HepG2 (cell line): ENCODE measurements around the gene BATF.

Experiments
- ARNTL ChIP-seq: sonication (generic); formaldehyde crosslinking; IDR thresholded peaks from 2 replicates; pipeline ENCODE4 v1.4.0; 2020; ENCODE audit warnings: mild to moderate bottlenecking, missing genetic modification reagents
- CREB3 ChIP-seq: sonication (generic); formaldehyde crosslinking; IDR thresholded peaks from 2 replicates; pipeline ENCODE4 v1.5.0; 2020; ENCODE audit warnings: missing genetic modification reagents
- NPAS2 ChIP-seq: sonication (generic); formaldehyde crosslinking; IDR thresholded peaks from 2 replicates; pipeline ENCODE4 v1.8.0; 2022; ENCODE audit warnings: mild to moderate bottlenecking, missing genetic modification reagents, borderline replicate concordance
- POLR2AphosphoS5 ChIP-seq: IDR thresholded peaks from 2 replicates; pipeline ENCODE4 v1.6.1; 2012; ENCODE audit warnings: low read depth, low read length
- ZBTB4 ChIP-seq: sonication (generic); formaldehyde crosslinking; IDR thresholded peaks from 2 replicates; pipeline ENCODE4 v1.4.0; 2020; ENCODE audit warnings: missing genetic modification reagents, mild to moderate bottlenecking, borderline replicate concordance
- ZFY ChIP-seq: sonication (generic); formaldehyde crosslinking; IDR thresholded peaks from 2 replicates; pipeline ENCODE4 v1.4.0; 2020; ENCODE audit warnings: missing genetic modification reagents
- ZHX1 ChIP-seq: sonication (generic); formaldehyde crosslinking; IDR thresholded peaks from 2 replicates; pipeline ENCODE4 v1.8.1; 2022; ENCODE audit warnings: low read depth, mild to moderate bottlenecking, missing genetic modification reagents

DNA sequence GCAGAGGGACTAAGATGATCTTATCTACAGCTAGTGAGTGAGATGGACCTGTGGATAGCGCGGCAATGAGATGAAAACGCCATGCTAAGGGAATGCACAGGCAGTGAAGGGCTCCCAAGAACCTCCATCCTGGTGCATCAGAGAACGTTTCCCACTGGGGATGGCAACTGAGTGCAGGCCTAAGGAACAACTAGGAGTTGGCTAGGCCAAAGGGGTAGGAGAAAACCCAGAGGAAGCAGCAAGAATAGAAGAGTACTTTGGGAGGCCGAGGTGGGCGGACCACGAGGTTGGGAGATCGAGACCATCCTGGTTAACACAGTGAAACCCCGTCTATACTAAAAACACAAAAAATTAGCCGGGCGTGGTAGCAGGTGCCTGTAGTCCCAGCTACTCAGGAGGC is 24.6 kb upstream of the BATF start:
- TF ChIP-seq ZFY (CRISPR knock-in tag) (no peak), ARNTL (CRISPR knock-in tag) (no peak), POLR2AphosphoS5 (no peak), ZBTB4 (CRISPR knock-in tag) (no peak), CREB3 (CRISPR knock-in tag) (no peak), ZHX1 (no peak), NPAS2 (no peak)
